ENCODE results near the gene ACACA. TPM values are rescaled to one million over a fixed set of nuclear protein-coding genes. Genes with fewer than 3 reads are reported as not detected.

ACACA gene
- total RNA-seq, 1 experiment from 2014 or later = 31.6 TPM

DNA sequence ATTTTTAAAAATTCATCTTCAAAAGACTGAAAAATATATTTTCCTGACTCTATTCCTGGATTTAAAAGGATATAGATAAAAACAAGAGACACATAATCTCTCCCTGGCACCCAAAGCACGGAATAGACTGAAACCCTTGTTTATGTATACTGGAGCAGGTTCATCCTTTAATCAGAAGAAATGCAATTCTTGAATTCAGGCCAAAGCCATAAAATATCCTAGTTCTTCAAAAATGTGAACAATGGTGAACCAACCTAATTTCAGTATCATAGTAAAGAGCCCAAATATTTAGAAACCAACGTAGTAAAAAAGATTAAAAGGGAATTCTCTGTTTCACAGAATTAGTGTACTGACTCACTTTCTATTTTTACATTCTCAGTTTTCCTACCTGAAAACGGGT is 219.4 kb downstream of the ACACA start:
- DNase-seq = no peak
- H3K27me3 ChIP-seq (ENCODE audit: control insufficient read depth, insufficient read depth, low read length) = no peaks in the 10 kb centered on the region
- peaks cover 15% of the 10 kb centered on the region for H3K36me3 ChIP-seq (replicated peaks; ENCODE audit: control insufficient read depth, insufficient read depth, low read length)
- H3K4me3 ChIP-seq (ENCODE audit: insufficient read depth, low read depth, low read length) = no peak overlapping the region

DNA sequence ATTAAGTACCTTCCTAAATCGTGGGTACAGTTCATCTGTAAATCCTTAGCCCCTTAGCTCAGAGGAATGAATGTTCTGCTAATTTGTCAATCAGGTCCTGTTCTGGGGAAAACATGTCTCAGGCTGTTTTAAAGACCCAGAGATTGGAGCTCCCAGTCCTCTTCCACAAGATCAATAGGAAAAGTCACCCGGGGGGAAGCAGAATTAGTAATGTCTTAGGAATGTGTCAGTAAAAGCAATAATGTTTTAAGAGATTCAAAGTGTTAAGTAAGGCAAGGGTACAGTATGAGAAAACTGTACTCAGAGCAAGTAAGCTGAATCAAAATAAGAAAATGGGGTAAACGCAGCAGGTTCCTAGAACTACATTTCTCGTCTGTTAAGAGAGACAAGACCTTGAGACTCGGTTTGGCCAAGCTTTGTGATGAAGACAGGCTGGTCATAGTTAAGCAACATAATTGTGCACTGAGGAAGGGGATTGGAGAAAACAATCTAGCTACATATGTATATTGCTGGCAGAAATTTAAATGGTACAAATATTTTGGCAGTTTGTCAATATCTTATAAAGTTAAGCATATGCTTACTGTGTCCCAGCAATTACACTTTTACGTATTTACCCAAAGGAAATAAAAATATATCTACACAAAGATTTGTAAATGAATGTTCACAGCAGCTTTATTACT is 223.7 kb downstream of the ACACA start:
- H3K36me3 ChIP-seq (replicated peaks; ENCODE audit: control insufficient read depth, insufficient read depth, low read length) = peaks cover 3% of the 10 kb centered on the region; the same call in 1 of the 2 replicates
- H3K4me3 ChIP-seq (ENCODE audit: insufficient read depth, low read depth, low read length) = no peak overlapping the region
- H3K27me3 ChIP-seq (ENCODE audit: control insufficient read depth, insufficient read depth, low read length) = no peaks in the 10 kb centered on the region
- DNase-seq = no peak

DNA sequence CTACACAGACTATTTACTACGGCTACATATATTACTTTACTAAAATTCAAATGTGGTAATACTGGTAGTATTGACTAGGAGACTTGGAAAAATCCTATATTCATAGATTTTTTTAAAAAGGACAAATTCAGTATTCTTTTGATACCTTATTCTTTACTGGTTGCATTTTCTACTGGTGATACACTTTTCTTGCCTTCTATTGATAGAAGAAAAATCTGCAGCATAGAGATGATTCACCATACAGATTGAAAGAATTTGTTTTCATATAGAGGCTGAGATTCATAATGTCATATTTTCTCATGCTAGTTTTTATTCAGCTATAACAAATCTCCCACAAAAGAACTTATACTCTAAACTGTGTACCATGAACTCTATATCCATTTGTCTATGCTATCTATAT is 226.3 kb downstream of the ACACA start:
- no peaks in the 10 kb centered on the region for H3K27me3 ChIP-seq (ENCODE audit: control insufficient read depth, insufficient read depth, low read length)
- H3K4me3 ChIP-seq (ENCODE audit: insufficient read depth, low read depth, low read length) = no peak overlapping the region
- DNase-seq = no peak
- peaks cover 6% of the 10 kb centered on the region for H3K36me3 ChIP-seq (replicated peaks; ENCODE audit: control insufficient read depth, insufficient read depth, low read length)

DNA sequence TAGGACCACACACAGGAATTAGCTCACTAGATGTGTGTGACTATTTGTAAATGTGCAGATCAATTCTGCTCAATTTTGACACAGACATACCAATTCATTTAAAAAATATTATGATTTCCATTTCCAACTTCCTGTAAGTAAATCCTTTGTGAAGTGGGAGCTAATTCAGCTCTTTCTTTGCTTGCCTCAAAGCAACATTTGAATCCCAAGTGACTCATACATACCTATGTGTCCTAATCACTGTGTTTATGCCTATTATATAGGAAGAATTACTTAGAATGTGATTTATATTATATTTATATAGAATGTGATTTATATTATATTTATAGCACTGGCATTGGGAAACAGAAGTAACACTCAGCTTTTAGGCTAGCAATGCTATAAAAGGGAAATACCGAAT is 226.7 kb downstream of the ACACA start:
- DNase-seq = no peak
- peaks cover 6% of the 10 kb centered on the region for H3K36me3 ChIP-seq (replicated peaks; ENCODE audit: control insufficient read depth, insufficient read depth, low read length)
- no peaks in the 10 kb centered on the region for H3K27me3 ChIP-seq (ENCODE audit: control insufficient read depth, insufficient read depth, low read length)

DNA sequence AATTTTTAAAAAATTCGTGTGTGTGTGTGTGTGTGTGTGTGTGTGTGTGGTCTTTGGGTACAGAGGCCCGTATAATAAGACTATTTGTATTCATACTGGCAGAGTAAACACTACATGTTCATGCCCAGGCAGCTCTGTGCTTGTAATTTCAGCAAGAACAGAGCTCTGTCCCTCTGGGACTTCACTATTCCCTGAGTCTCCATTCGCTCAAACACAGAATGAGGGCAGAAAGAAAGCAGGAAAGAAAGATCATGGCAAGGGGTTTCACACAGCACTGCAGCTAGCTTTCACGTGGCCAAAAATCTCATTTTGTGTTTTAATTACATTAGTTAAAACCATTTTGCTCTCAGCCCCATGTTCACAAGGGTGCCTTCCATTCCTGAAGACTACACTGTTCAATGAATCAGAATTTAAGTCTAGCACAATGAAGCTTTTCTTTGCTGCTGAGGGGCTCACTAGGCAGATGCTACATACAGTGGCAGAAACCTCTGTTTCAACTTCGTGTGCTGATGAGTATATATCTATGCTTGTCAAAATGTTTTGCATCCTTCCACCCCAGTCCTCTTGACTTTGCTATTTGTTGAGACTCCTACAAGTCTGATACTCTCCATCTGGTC is 229.3 kb downstream of the ACACA start:
- DNase-seq = no peak
- Histone ChIP-seq H3K27me3 (ENCODE audit: control insufficient read depth, insufficient read depth, low read length) (no peaks in the 10 kb centered on the region), H3K36me3 (replicated peaks; ENCODE audit: control insufficient read depth, insufficient read depth, low read length) (peaks cover 6% of the 10 kb centered on the region), H3K4me3 (ENCODE audit: insufficient read depth, low read depth, low read length) (no peak overlapping the region)

More for the DNA sequence above, 226.7 kb downstream of the ACACA start:
- no peak overlapping the region for H3K4me3 ChIP-seq (ENCODE audit: insufficient read depth, low read depth, low read length)

DNA sequence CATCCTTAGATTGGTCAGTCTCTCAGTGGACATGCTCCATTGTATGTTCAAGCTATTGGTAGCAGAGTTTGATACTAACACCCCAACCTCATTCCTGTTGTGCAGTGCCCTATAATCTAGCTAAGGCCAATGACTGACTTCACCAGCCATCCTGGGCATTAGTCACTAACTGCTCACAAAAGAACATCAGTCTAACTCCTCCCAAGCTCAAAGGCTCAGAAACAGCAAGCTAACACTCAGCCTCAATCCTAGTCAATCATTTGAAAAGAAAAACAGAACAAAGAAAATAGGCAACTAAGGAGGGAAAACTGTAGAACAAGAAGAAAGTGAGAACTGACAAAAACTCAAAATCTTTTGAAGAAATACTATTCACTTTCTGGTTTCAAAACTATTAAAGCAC is 229.9 kb downstream of the ACACA start:
- Histone ChIP-seq H3K36me3 (replicated peaks; ENCODE audit: control insufficient read depth, insufficient read depth, low read length) (peaks cover 6% of the 10 kb centered on the region), H3K4me3 (ENCODE audit: insufficient read depth, low read depth, low read length) (no peak overlapping the region), H3K27me3 (ENCODE audit: control insufficient read depth, insufficient read depth, low read length) (no peaks in the 10 kb centered on the region)
- no peak for DNase-seq

DNA sequence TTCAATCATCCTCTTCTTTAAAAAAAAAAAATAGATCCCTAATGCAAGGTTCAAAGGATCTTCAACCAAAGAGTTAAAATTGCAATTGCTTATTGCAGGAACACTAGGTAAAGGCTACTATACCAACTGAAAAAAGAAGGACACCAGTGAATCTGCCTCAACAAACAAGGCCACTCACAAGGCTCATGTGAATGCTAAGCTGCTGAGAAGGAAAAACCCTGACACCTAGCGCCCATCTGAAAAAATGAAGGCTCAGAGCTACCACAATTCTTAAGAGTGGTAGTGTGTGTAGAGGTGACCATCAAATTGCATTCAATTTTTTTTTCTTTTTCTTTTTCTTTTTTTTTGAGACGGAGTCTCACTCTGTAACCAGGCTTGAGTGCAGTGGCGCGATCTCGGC is 232.4 kb downstream of the ACACA start:
- no peaks in the 10 kb centered on the region for H3K27me3 ChIP-seq (ENCODE audit: control insufficient read depth, insufficient read depth, low read length)
- H3K36me3 ChIP-seq (replicated peaks; ENCODE audit: control insufficient read depth, insufficient read depth, low read length) = peaks cover 6% of the 10 kb centered on the region
- H3K4me3 ChIP-seq (ENCODE audit: insufficient read depth, low read depth, low read length) = no peak overlapping the region
- DNase-seq = peak; percentile 44

DNA sequence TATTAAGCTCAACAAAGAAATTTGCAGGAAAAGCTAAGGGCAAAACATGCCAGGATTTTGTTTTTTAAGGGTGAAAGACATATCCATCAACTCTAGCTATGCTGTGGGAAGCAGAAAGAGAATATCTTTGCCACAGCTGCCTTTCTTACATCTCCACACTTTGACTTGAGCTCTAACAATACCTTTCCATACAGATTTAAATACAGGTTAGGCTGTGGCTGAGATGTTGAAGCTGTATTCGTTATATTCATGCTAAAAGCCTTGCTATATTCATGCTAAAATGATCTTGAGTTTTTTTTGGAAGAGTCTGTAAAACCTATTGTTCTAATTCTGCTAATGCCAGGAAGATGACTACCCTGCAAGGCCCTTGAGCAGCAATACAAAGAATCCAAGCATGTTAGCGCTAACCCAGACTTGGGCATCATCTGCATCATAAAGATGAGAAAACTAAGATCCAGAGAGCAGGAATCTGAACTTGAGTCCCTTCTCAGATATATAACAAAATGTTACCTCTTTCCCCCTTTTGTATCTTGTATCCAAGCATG is 235.7 kb downstream of the ACACA start:
- Histone ChIP-seq H3K27me3 (ENCODE audit: control insufficient read depth, insufficient read depth, low read length) (no peaks in the 10 kb centered on the region), H3K4me3 (ENCODE audit: insufficient read depth, low read depth, low read length) (no peak overlapping the region), H3K36me3 (replicated peaks; ENCODE audit: control insufficient read depth, insufficient read depth, low read length) (no peaks in the 10 kb centered on the region)
- DNase-seq = peak; percentile 34

DNA sequence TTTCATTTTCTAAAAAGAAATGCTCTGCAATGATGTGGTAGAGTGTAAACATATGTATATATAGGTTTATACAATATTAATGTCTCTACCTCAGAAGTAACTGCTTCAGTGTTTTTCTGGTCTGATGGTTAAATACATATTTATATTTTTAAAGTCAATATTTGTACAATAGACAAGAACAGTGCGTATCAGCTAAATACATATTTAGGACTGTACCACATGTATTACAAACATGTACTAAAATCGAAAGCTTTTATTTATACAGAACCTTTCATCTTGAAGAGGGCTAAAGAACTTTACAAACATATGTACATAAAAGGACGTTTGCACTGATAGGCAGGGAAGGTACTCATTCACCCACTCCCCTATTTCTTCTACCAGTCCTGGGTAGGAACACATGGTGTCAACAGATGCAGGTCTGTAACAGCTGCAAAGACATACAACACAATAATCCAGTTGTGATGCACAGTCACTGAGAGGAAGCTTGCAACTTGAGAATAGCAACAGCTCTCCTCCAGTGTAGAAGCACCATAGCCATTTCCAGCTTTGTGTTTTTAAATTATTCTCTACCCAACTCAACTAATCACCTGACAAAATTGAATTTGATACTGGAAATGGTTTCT is 237.8 kb downstream of the ACACA start:
- peak; percentile 15 for DNase-seq

DNA sequence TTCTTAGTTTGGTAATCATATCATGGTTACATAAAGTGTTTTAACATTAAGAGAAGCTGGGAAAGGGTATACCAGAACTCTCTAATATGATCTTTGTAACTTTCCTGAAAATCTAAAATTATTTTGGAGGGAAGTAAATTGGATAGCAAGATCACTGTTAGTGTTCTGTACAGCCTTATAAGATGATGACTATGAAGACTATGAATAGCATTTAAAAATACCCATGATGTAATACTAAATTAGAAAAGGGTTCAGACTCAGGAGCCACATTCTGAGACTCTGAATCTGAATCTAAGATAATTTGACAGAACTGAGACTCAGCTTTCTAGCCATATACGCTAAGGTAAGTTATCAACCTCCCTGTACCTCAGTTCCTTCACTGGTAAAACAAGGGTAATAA is 238.9 kb downstream of the ACACA start:
- H3K4me3 ChIP-seq (ENCODE audit: insufficient read depth, low read depth, low read length) = no peak overlapping the region
- no peaks in the 10 kb centered on the region for H3K27me3 ChIP-seq (ENCODE audit: control insufficient read depth, insufficient read depth, low read length)
- no peak for DNase-seq
- no peaks in the 10 kb centered on the region for H3K36me3 ChIP-seq (replicated peaks; ENCODE audit: control insufficient read depth, insufficient read depth, low read length)

More for the DNA sequence above, 237.8 kb downstream of the ACACA start:
- Histone ChIP-seq H3K4me3 (ENCODE audit: insufficient read depth, low read depth, low read length) (no peak overlapping the region), H3K36me3 (replicated peaks; ENCODE audit: control insufficient read depth, insufficient read depth, low read length) (no peaks in the 10 kb centered on the region), H3K27me3 (ENCODE audit: control insufficient read depth, insufficient read depth, low read length) (no peaks in the 10 kb centered on the region)

DNA sequence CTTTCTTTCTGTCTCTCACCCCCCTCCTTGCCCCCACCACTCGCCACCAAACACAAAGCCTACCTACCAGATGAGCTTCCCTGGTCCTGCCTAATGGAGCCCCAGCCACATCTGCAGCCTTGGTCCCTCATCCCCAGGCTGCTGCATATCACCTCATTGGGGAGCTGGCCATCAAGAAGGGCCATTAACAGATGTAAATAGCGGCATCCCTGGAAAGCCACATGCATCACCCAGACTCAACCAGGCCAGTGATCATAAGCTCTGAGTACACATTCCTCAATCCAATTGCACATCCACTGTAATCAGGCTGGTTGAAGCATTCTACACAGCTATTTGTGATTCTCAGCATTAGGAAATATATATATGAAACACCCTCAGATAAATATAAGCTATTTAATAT is 242.6 kb downstream of the ACACA start:
- no peak overlapping the region for H3K4me3 ChIP-seq (ENCODE audit: insufficient read depth, low read depth, low read length)
- H3K36me3 ChIP-seq (replicated peaks; ENCODE audit: control insufficient read depth, insufficient read depth, low read length) = peaks cover 6% of the 10 kb centered on the region
- no peaks in the 10 kb centered on the region for H3K27me3 ChIP-seq (ENCODE audit: control insufficient read depth, insufficient read depth, low read length)
- no peak for DNase-seq

DNA sequence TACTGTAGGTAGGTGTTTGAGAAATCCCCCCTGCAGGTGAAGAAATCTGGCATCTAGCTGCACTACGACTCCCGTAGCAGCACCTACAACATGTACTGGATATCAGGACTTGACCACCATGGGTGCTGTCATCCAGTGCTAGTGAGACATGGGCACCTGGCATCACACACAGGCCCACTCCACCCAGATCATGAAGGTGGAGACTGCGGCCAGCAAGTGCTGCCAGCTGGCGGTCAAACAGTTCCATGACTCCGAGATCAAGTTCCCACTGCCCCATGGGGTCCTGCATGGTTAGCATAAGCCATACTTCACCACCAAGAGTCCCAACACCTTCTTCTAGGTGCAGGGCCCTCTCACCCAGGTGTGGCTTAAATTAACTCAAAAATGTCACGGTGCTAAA is 243.8 kb downstream of the ACACA start:
- Histone ChIP-seq H3K4me3 (ENCODE audit: insufficient read depth, low read depth, low read length) (no peak overlapping the region), H3K36me3 (replicated peaks; ENCODE audit: control insufficient read depth, insufficient read depth, low read length) (peaks cover 8% of the 10 kb centered on the region), H3K27me3 (ENCODE audit: control insufficient read depth, insufficient read depth, low read length) (no peaks in the 10 kb centered on the region)
- no peak for DNase-seq

DNA sequence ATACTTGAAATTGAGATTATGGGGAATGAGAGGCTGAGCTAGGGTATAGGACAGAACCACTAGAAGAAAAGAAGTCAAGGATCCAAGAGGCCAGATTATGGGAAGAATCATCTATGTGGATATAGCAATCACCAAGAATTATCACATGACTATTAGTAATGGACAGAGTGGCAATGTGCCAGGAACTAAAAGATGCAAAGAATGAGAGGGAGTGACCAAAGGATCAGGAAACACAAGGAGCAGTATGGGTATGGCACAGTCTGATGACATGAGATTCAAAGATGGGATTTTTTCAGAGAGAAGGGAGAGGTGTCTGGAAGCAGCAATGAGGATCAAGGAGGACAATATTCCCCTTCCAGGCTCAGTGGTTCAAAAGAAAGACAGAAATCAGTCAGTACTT is 245.7 kb downstream of the ACACA start:
- no peaks in the 10 kb centered on the region for H3K27me3 ChIP-seq (ENCODE audit: control insufficient read depth, insufficient read depth, low read length)
- DNase-seq = no peak
- H3K36me3 ChIP-seq (replicated peaks; ENCODE audit: control insufficient read depth, insufficient read depth, low read length) = peaks cover 8% of the 10 kb centered on the region
- no peak overlapping the region for H3K4me3 ChIP-seq (ENCODE audit: insufficient read depth, low read depth, low read length)

DNA sequence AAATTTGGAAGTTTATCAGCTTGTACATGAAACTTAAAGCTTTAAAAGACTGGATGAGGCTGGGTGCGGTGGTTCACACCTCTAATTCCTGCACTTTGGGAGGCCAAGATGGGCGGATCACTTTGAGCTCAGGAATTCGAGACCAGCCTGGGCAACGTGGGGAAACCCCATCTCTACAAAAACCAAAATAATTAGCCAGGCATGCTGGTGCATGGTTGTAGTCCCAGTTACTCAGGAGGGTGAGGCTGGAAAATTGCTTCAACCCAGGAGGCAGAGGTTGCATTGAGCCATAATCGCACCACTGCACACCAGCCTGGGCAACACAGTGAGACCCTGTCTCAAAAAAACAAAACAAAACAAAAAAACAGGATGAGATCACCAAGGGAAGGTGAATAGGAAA is 248.3 kb downstream of the ACACA start:
- Histone ChIP-seq H3K27me3 (ENCODE audit: control insufficient read depth, insufficient read depth, low read length) (no peaks in the 10 kb centered on the region), H3K36me3 (replicated peaks; ENCODE audit: control insufficient read depth, insufficient read depth, low read length) (peaks cover 8% of the 10 kb centered on the region), H3K4me3 (ENCODE audit: insufficient read depth, low read depth, low read length) (no peak overlapping the region)
- DNase-seq = no peak

DNA sequence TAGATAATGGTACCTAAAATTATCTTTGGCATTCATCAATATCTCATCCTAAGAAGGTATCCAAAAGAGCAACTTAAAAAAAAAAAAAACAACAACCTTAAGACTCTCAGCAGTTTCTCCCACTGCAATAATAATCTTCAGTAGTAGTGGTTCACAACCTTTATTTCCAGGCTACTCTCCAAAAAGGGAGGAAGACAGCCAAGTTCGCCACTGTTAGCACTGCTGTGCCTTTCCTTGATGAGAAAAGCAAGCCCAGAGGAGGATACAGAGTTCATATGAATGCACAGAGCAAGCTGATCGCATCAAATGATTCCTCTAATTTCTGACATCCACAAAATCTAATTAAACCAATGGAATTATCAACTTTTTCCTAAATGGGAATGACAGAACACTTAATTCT is 258.5 kb downstream of the ACACA start:
- no peaks in the 10 kb centered on the region for H3K27me3 ChIP-seq (ENCODE audit: control insufficient read depth, insufficient read depth, low read length)
- no peak for DNase-seq
- H3K4me3 ChIP-seq (ENCODE audit: insufficient read depth, low read depth, low read length) = no peak overlapping the region
- no peaks in the 10 kb centered on the region; the same call in none of the 2 replicates for H3K36me3 ChIP-seq (replicated peaks; ENCODE audit: control insufficient read depth, insufficient read depth, low read length)

Measured in H7 (cell line).